GM12878 (cell line): ENCODE measurements around the gene GREB1. TPM values are rescaled to one million over a fixed set of nuclear protein-coding genes. Genes with fewer than 3 reads are reported as not detected.

ENCODE experiments used
- ATAC-seq: fragments of 200-7000 bp; cut with Tn5 transposase; 3 replicates; pipeline ENCODE4 v1.9.1; 2020; ENCODE audit warnings: mild to moderate bottlenecking, moderate library complexity
- BruUV-seq: library from RNA; stranded (reverse); fragments of 400-500 nt; replicated peaks from 2 replicates; lab custom pipeline; 2021; lab: Mats Ljungman, UMichigan
- CTCF ChIA-PET: fragments of 300-600 bp; sonication (Branson Sonifier 250); formaldehyde crosslinking; extraction: SDS; loops from one replicate; lab custom pipeline; 2021; ENCODE audit warnings: inconsistent platforms; lab: Yijun Ruan, JAX
- POLR2A ChIA-PET: fragments of 350-600 bp; formaldehyde crosslinking; extraction: SDS; loops from one replicate; lab custom pipeline; 2021; ENCODE audit warnings: inconsistent platforms; lab: Charles Lee
- RAD21 ChIA-PET: fragments of 300-600 bp; sonication (Branson Sonifier 250); formaldehyde crosslinking; loops from one replicate; lab custom pipeline; 2023; ENCODE audit warnings: antibody characterized with exemption; ENCODE audit not compliant: unreplicated experiment; lab: Charles Lee
- SMC1A ChIA-PET: fragments of 300-600 bp; sonication (Branson Sonifier 250); formaldehyde crosslinking; loops from one replicate; lab custom pipeline; 2023; ENCODE audit not compliant: unreplicated experiment, uncharacterized antibody; lab: Charles Lee
- DNase-seq: peaks from one replicate; pipeline ENCODE4 v3.0.0-alpha.2; 2011; ENCODE audit warnings: low read depth, low spot score
- FAIRE-seq: peaks from 3 replicates; lab custom pipeline; 2011; peaks lifted over from hg19 to GRCh38; lab: Jason Lieb, UNC
- H2AFZ ChIP-seq: 2 replicates; pipeline ENCODE4 v1.6.0; 2011; ENCODE audit warnings: low read depth, low read length, control low read depth; ENCODE audit not compliant: control insufficient read depth
- H3K27ac ChIP-seq: 2 replicates; pipeline ENCODE4 v1.5.1; 2011; ENCODE audit warnings: control low read depth; ENCODE audit not compliant: control insufficient read depth, insufficient read depth
- H3K27me3 ChIP-seq, 2 experiments: replicated peaks in 1 of 2; 2 replicates each; pipeline versions ENCODE4 v1.6.0 to v1.6.1; 2011; ENCODE audit warnings: low read length in 1 of 2; ENCODE audit not compliant: control insufficient read depth in 2 of 2, insufficient read depth in 2 of 2
- H3K36me3 ChIP-seq, 2 experiments: 2 replicates each; pipeline ENCODE4 v1.5.1; 2011; ENCODE audit warnings: low read length in 1 of 2; ENCODE audit not compliant: control insufficient read depth in 2 of 2, insufficient read depth in 2 of 2
- H3K4me1 ChIP-seq: 2 replicates; pipeline ENCODE4 v1.6.1; 2011; ENCODE audit warnings: mild to moderate bottlenecking, low read length, moderate library complexity, mixed read lengths; ENCODE audit not compliant: control insufficient read depth, insufficient read depth
- H3K4me2 ChIP-seq: 2 replicates; pipeline ENCODE4 v1.6.0; 2011; ENCODE audit warnings: control low read depth; ENCODE audit not compliant: control insufficient read depth, insufficient read depth
- H3K4me3 ChIP-seq: fragments of 200-600 bp; sonication (generic); 2 replicates; pipeline ENCODE4 v1.5.1; 2016
- H3K79me2 ChIP-seq: 2 replicates; pipeline ENCODE4 v1.6.0; 2011; ENCODE audit warnings: low read length; ENCODE audit not compliant: control insufficient read depth, insufficient read depth
- H3K9ac ChIP-seq: 2 replicates; pipeline ENCODE4 v1.8.0; 2011; ENCODE audit warnings: low read length, control low read depth, mixed read lengths; ENCODE audit not compliant: control insufficient read depth, insufficient read depth
- H3K9me3 ChIP-seq: replicated peaks from 3 replicates; pipeline ENCODE4 v1.5.1; 2011; ENCODE audit warnings: mild to moderate bottlenecking, low read length; ENCODE audit not compliant: control insufficient read depth, insufficient read depth
- H4K20me1 ChIP-seq: 2 replicates; pipeline ENCODE4 v1.6.0; 2011; ENCODE audit not compliant: control insufficient read depth, insufficient read depth
- CEBPB ChIP-seq, 2 experiments: fragments of 150-350 bp in 1 of 2; IDR thresholded peaks; 2 replicates each; pipeline ENCODE4 v1.6.1; 2012 to 2014; ENCODE audit warnings: low read depth in 2 of 2, low read length in 2 of 2, borderline replicate concordance in 1 of 2, inconsistent platforms in 1 of 2
- FOXM1 ChIP-seq: IDR thresholded peaks from 2 replicates; pipeline ENCODE4 v1.6.1; 2012; ENCODE audit warnings: low read depth, mild to moderate bottlenecking, inconsistent platforms, low read length, moderate library complexity
- HDAC6 ChIP-seq: fragments of 200-600 bp; sonication (generic); IDR thresholded peaks from one replicate; pipeline ENCODE4 v1.8.0; 2017; ENCODE audit warnings: antibody characterized with exemption; ENCODE audit not compliant: unreplicated experiment
- KDM1A ChIP-seq: fragments of 200-600 bp; sonication (generic); IDR thresholded peaks from 2 replicates; pipeline ENCODE4 v1.6.1; 2016; ENCODE audit warnings: borderline replicate concordance
- KLF5 ChIP-seq: fragments of 450-650 bp; IDR thresholded peaks from 2 replicates; pipeline ENCODE4 v1.6.1; 2014; ENCODE audit warnings: mild to moderate bottlenecking; ENCODE audit not compliant: partially characterized antibody
- NR2C2 ChIP-seq: IDR thresholded peaks from 2 replicates; pipeline ENCODE4 v1.6.1; 2011; ENCODE audit warnings: borderline replicate concordance, low read depth; ENCODE audit not compliant: control insufficient read depth, insufficient read length
- PAX8 ChIP-seq: fragments of 450-650 bp; IDR thresholded peaks from 2 replicates; pipeline ENCODE4 v1.6.1; 2017; ENCODE audit warnings: mild to moderate bottlenecking, moderate library complexity
- SMAD5 ChIP-seq: IDR thresholded peaks from 2 replicates; pipeline ENCODE4 v1.6.1; 2016; ENCODE audit warnings: antibody characterized with exemption, low read depth
- SUPT20H ChIP-seq: IDR thresholded peaks from 2 replicates; pipeline ENCODE4 v1.6.1; 2011; ENCODE audit warnings: low read depth, mild to moderate bottlenecking, low read length, moderate library complexity, borderline replicate concordance; ENCODE audit not compliant: control insufficient read depth
- TCF7 ChIP-seq: IDR thresholded peaks from 2 replicates; pipeline ENCODE4 v1.6.1; 2014; ENCODE audit warnings: antibody characterized with exemption, borderline replicate concordance
- USF2 ChIP-seq: IDR thresholded peaks from 2 replicates; pipeline ENCODE4 v1.6.1; 2011; ENCODE audit warnings: low read depth, low read length, improper control_type of control experiment, borderline replicate concordance
- ZNF24 ChIP-seq: fragments of 450-650 bp; IDR thresholded peaks from 2 replicates; pipeline ENCODE4 v1.6.1; 2017; ENCODE audit warnings: antibody characterized with exemption, mild to moderate bottlenecking
- ZNF384 ChIP-seq: IDR thresholded peaks from 2 replicates; pipeline ENCODE4 v1.6.1; 2012; ENCODE audit warnings: low read depth, mild to moderate bottlenecking, low read length, improper control_type of control experiment, borderline replicate concordance
- WGBS: methylation state at CpG from one replicate; pipeline ENCODE4 v1.1.6; 2016; ENCODE audit warnings: low lambda C conversion rate; ENCODE audit not compliant: insufficient replicate concordance, insufficient coverage; ENCODE audit errors: missing lambda C conversion rate; 5-methylcytosine and 5-hydroxymethylcytosine counted together
- in situ Hi-C: fragments of 300-500 bp; cut with MboI; formaldehyde crosslinking; loops from 9 replicates; pipeline ENCODE4 v1.14.3; 2018; ENCODE audit warnings: mixed read lengths
- intact Hi-C: fragments of 100-400 bp; cut with micrococcal nuclease; formaldehyde crosslinking; loops from one replicate; pipeline ENCODE4 v1.14.2; 2022; ENCODE audit not compliant: unreplicated experiment
- polyA plus RNA-seq, 11 experiments: library from polyadenylated mRNA; depleted of rRNA in 4 of 11; unstranded in 6 of 11; stranded (reverse) in 5 of 11; fragments of >200 nt; fragmentation: Nextera tagmentation in 4 of 11; fragmentation: Illumina TruSeq in 1 of 11; extraction: Ambion mirVana in 4 of 11; extraction: Trizol in 1 of 11; gene quantifications; 1 replicate in 1 of 11; 2 replicates in 10 of 11; pipeline versions ENCODE4 v1.2.1 to v1.2.3, GENCODE V29; 2011 to 2016; ENCODE audit warnings: inconsistent platforms in 2 of 11, missing spikeins in 2 of 11, low read depth in 1 of 11
- total RNA-seq, 4 experiments: library from RNA; depleted of rRNA in 3 of 4; stranded (reverse); fragments of >200 nt in 3 of 4; fragmentation: Illumina TruSeq in 1 of 4; extraction: Trizol in 1 of 4; gene quantifications; 2 replicates each; pipeline versions ENCODE4 v1.2.1 to v1.2.3, GENCODE V29; 2013 to 2021

Gene GREB1
- total and polyA plus RNA-seq, 10 of the 15 experiments (the other 5 are each of a cell fraction or from before 2014, with no cell fraction given), result 0.09 to 2.1 (median 0.37) TPM; not detected in 1

- CTCF ChIA-PET, result interaction anchor here (1.4 kb wide), 1 partner anchor 75 kb away, joined by 3 read pairs; no protein-coding TSS in a partner anchor
- no peak for FAIRE-seq
- in situ Hi-C loops, result no loop called here
Observed at GRCh38 chr2:11509657-11510360, 24.0 kb upstream of the GREB1 start.

More at GRCh38 chr2:11509657-11510360, 24.0 kb upstream of the GREB1 start:
- intact Hi-C loops, result no loop called here
- H2AFZ ChIP-seq, result no peak overlapping the region
- H3K4me1 ChIP-seq, result peaks cover 4% of the 10 kb centered on the region; the same call in 1 of the 2 replicates
- H4K20me1 ChIP-seq, result no peaks in the 10 kb centered on the region
- no peaks in the 10 kb centered on the region for H3K79me2 ChIP-seq
- SMC1A ChIA-PET, result interaction anchor here (0.6 kb wide), 1 partner anchor 847 kb away, joined by 3 read pairs; no protein-coding TSS in a partner anchor
- H3K36me3 ChIP-seq, result no peaks in the 10 kb centered on the region
- no peak overlapping the region for H3K27ac ChIP-seq
- no peak overlapping the region for H3K4me2 ChIP-seq
- no peak for DNase-seq
- no peaks in the 10 kb centered on the region; the same call in 2 of the 3 replicates for H3K9me3 ChIP-seq
- H3K9ac ChIP-seq, result no peak overlapping the region
- H3K27me3 ChIP-seq, result no peaks in the 10 kb centered on the region; a peak in 1 of 4 replicates
- 56% methylated on average over 3 of the region's 3 CpGs for WGBS
- POLR2A ChIA-PET, result no interaction called here
- no peak for ATAC-seq
- no TSS peak for BruUV-seq
- no peak overlapping the region for H3K4me3 ChIP-seq
- TF ChIP-seq KLF5 (no peak), CEBPB (IDR thresholded peaks at IDR 0.05; ENCODE audit: borderline replicate concordance in 1 of 2, low read depth in 2 of 2, low read length in 2 of 2) (no peak), SMAD5 (no peak), TCF7 (no peak), SUPT20H (no peak), USF2 (no peak), NR2C2 (no peak), HDAC6 (no peak), ZNF384 (no peak), ZNF24 (no peak), KDM1A (no peak), PAX8 (no peak), FOXM1 (no peak)
- RAD21 ChIA-PET, result no interaction called here
